Lower leg skin (tissue), 3 donors: Measurements from ENCODE around the gene AP1G2.

Experiments used
- POLR2A ChIP-seq, 2 donors: fragments of 450-650 bp; IDR thresholded peaks; one replicate each; pipeline ENCODE4 v1.6.1; 2016 to 2017; ENCODE audit warnings: antibody characterized with exemption in 2 of 2, mild to moderate bottlenecking in 1 of 2, moderate library complexity in 1 of 2
- TF ChIP-seq, protein P1 (sequence below), 3 donors: fragments of 450-650 bp; IDR thresholded peaks; one replicate each; pipeline ENCODE4 v1.5.1; 2016; ENCODE audit warnings: antibody characterized with exemption in 3 of 3, mild to moderate bottlenecking in 3 of 3, moderate library complexity in 2 of 3

DNA sequence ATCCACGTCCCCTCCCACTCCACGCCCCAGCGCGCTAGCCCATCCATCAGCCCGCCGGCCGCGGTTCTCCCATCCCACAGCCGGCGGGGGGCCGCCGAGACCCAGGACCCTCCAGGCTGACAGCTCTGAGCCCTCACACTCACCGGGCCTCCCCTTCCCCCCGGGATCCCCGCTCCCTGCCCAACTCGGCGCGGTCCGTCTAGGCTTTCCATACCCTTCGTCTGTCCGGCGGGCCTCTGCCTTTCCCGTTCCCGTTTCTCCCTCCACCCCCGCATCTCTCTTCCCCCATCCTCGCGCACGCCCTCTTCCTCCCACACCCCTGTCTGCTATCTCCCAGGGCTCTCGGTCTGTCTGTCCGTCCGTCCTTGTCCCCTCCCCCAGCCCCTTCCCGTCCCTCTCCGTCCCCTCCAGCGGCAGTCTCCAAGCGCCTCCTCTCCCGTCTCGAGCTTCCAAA lies 16.8 kb downstream of the AP1G2 start:
- no peak for TF ChIP-seq POLR2A (IDR thresholded peaks at IDR 0.05)
- TF ChIP-seq, protein P1, sequence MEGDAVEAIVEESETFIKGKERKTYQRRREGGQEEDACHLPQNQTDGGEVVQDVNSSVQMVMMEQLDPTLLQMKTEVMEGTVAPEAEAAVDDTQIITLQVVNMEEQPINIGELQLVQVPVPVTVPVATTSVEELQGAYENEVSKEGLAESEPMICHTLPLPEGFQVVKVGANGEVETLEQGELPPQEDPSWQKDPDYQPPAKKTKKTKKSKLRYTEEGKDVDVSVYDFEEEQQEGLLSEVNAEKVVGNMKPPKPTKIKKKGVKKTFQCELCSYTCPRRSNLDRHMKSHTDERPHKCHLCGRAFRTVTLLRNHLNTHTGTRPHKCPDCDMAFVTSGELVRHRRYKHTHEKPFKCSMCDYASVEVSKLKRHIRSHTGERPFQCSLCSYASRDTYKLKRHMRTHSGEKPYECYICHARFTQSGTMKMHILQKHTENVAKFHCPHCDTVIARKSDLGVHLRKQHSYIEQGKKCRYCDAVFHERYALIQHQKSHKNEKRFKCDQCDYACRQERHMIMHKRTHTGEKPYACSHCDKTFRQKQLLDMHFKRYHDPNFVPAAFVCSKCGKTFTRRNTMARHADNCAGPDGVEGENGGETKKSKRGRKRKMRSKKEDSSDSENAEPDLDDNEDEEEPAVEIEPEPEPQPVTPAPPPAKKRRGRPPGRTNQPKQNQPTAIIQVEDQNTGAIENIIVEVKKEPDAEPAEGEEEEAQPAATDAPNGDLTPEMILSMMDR (IDR thresholded peaks at IDR 0.05) = no peak
